Keratinocyte (primary cell): Measurements from ENCODE around the gene ICOS. TPM values are rescaled to one million over a fixed set of nuclear protein-coding genes. Genes with fewer than 3 reads are reported as not detected.

Source experiments
- DNase-seq: peaks from one replicate; pipeline ENCODE4 v3.0.0-alpha.2; 2011; ENCODE audit warnings: low read depth, missing footprints, low spot score
- FAIRE-seq: peaks from 2 replicates; lab custom pipeline; 2011; peaks lifted over from hg19 to GRCh38; lab: Jason Lieb, UNC
- H2AFZ ChIP-seq: 2 replicates; pipeline ENCODE4 v1.6.0; 2012; ENCODE audit warnings: low read length, control low read depth, inconsistent platforms; ENCODE audit not compliant: control insufficient read depth
- H3K27ac ChIP-seq: 2 replicates; pipeline ENCODE4 v1.5.1; 2011; ENCODE audit warnings: low read length; ENCODE audit not compliant: control insufficient read depth, insufficient read depth
- H3K27me3 ChIP-seq: 3 replicates; pipeline ENCODE4 v1.6.0; 2011; ENCODE audit warnings: low read length; ENCODE audit not compliant: control insufficient read depth, insufficient read depth; ENCODE audit errors: extremely low read depth
- H3K36me3 ChIP-seq, 2 experiments: 2 replicates in 1 of 2; 3 replicates in 1 of 2; pipeline ENCODE4 v1.5.1; 2011; ENCODE audit warnings: low read length in 2 of 2, mild to moderate bottlenecking in 1 of 2; ENCODE audit not compliant: control insufficient read depth in 2 of 2, insufficient read depth in 2 of 2; ENCODE audit errors: extremely low read depth in 1 of 2
- H3K4me1 ChIP-seq: 3 replicates; pipeline ENCODE4 v1.5.1; 2011; ENCODE audit warnings: low read length; ENCODE audit not compliant: control insufficient read depth, insufficient read depth; ENCODE audit errors: extremely low read depth
- H3K4me2 ChIP-seq: 3 replicates; pipeline ENCODE4 v1.6.0; 2011; ENCODE audit warnings: low read depth, low read length; ENCODE audit not compliant: control insufficient read depth, insufficient read depth; ENCODE audit errors: extremely low read depth
- H3K4me3 ChIP-seq, 3 experiments: fragments of 200-600 bp in 1 of 3; sonication (generic) in 1 of 3; 2 replicates in 2 of 3; 3 replicates in 1 of 3; pipeline ENCODE4 v1.5.1; 2011 to 2016; ENCODE audit warnings: low read length in 3 of 3, mild to moderate bottlenecking in 3 of 3, control low read depth in 2 of 3, inconsistent platforms in 1 of 3, low read depth in 1 of 3, mixed read lengths in 1 of 3, mixed run types in 1 of 3, moderate library complexity in 1 of 3; ENCODE audit not compliant: control insufficient read depth in 2 of 3, insufficient read depth in 2 of 3; ENCODE audit errors: extremely low read depth in 1 of 3
- H3K79me2 ChIP-seq: 2 replicates; pipeline ENCODE4 v1.6.0; 2012; ENCODE audit warnings: low read length; ENCODE audit not compliant: control insufficient read depth, insufficient read depth
- H3K9ac ChIP-seq: 3 replicates; pipeline ENCODE4 v1.6.0; 2011; ENCODE audit warnings: low read length; ENCODE audit not compliant: control insufficient read depth, insufficient read depth; ENCODE audit errors: extremely low read depth
- H3K9me1 ChIP-seq: 3 replicates; pipeline ENCODE4 v1.6.0; 2011; ENCODE audit warnings: low read length; ENCODE audit not compliant: control insufficient read depth, insufficient read depth; ENCODE audit errors: extremely low read depth
- H3K9me3 ChIP-seq: 2 replicates; pipeline ENCODE4 v1.5.1; 2012; ENCODE audit warnings: low read depth, low read length; ENCODE audit not compliant: control insufficient read depth
- H4K20me1 ChIP-seq: 3 replicates; pipeline ENCODE4 v1.6.0; 2011; ENCODE audit warnings: low read length; ENCODE audit not compliant: control insufficient read depth, insufficient read depth; ENCODE audit errors: extremely low read depth
- CTCF ChIP-seq, 3 experiments: IDR thresholded peaks in 1 of 3; conservative IDR thresholded peaks in 1 of 3; optimal IDR thresholded peaks in 1 of 3; 2 replicates in 2 of 3; 3 replicates in 1 of 3; pipeline versions ENCODE3 to v1.5.1; 2011; ENCODE audit warnings: low read length in 3 of 3, mild to moderate bottlenecking in 3 of 3, moderate library complexity in 2 of 3, control low read depth in 1 of 3, inconsistent platforms in 1 of 3; ENCODE audit not compliant: insufficient read depth in 2 of 3; ENCODE audit errors: extremely low read depth in 1 of 3
- EZH2 ChIP-seq: IDR thresholded peaks from one replicate; pipeline ENCODE4 v1.6.1; 2012; ENCODE audit warnings: inconsistent platforms, mild to moderate bottlenecking, low read length, moderate library complexity
- dilution Hi-C: fragments of 300-500 bp; cut with MboI; formaldehyde crosslinking; loops from one replicate; pipeline ENCODE4 v1.7.0; 2020; ENCODE audit warnings: low sequenced_read_pairs; ENCODE audit not compliant: extremely low pct_ligation_motif_present
- polyA plus RNA-seq, 5 experiments: library from polyadenylated mRNA; depleted of rRNA in 3 of 5; stranded (reverse) in 3 of 5; stranded (forward) in 1 of 5; unstranded in 1 of 5; fragments of >200 nt; gene quantifications; 1 replicate in 1 of 5; 2 replicates in 3 of 5; 3 replicates in 1 of 5; pipeline versions ENCODE4 v1.2.1 to v1.2.3, GENCODE V29; 2011 to 2012; ENCODE audit warnings: missing spikeins in 2 of 5, low read depth in 1 of 5, low replicate concordance in 1 of 5

Gene ICOS
- polyA plus RNA-seq, 1 donor (not counting 4 experiments of a cell fraction or from before 2014, with no cell fraction given), result not detected

- H3K79me2 ChIP-seq, result no peaks in the 10 kb centered on the region
- H3K27me3 ChIP-seq, result no peaks in the 10 kb centered on the region
- no peak overlapping the region for H3K4me2 ChIP-seq
- no peaks in the 10 kb centered on the region for H3K4me1 ChIP-seq
- H2AFZ ChIP-seq, result no peak overlapping the region
- TF ChIP-seq EZH2 (no peak), CTCF (optimal IDR thresholded peaks at IDR 0.05 in 1 of 3, IDR thresholded peaks at IDR 0.05 in 1 of 3, conservative IDR thresholded peaks at IDR 0.05 in 1 of 3; ENCODE audit: extremely low read depth in 1 of 3, insufficient read depth in 2 of 3, low read length in 3 of 3) (no peak)
- no peaks in the 10 kb centered on the region for H3K9me1 ChIP-seq
- dilution Hi-C loops, result no loop called here
- H3K9me3 ChIP-seq, result no peaks in the 10 kb centered on the region
- H3K36me3 ChIP-seq, result no peaks in the 10 kb centered on the region
- H4K20me1 ChIP-seq, result no peaks in the 10 kb centered on the region
- H3K4me3 ChIP-seq, result no peak overlapping the region
- FAIRE-seq (no peak), DNase-seq (no peak)
- no peak overlapping the region for H3K9ac ChIP-seq
- no peak overlapping the region for H3K27ac ChIP-seq
These were observed 42.7 kb upstream of the ICOS start for GRCh38 chr2:203893840-203894239.

- no peaks in the 10 kb centered on the region for H3K36me3 ChIP-seq
- H2AFZ ChIP-seq, result no peak overlapping the region
- H3K79me2 ChIP-seq, result no peaks in the 10 kb centered on the region
- H3K4me3 ChIP-seq, result no peak overlapping the region
- DNase-seq, result no peak
- H3K9me3 ChIP-seq, result no peaks in the 10 kb centered on the region
- H3K9me1 ChIP-seq, result no peaks in the 10 kb centered on the region
- no peak overlapping the region for H3K9ac ChIP-seq
- dilution Hi-C loops, result no loop called here
- H3K27me3 ChIP-seq, result no peaks in the 10 kb centered on the region
- no peak overlapping the region for H3K4me2 ChIP-seq
- H4K20me1 ChIP-seq, result no peaks in the 10 kb centered on the region
- FAIRE-seq, result no peak
- no peak for TF ChIP-seq CTCF (optimal IDR thresholded peaks at IDR 0.05 in 1 of 3, IDR thresholded peaks at IDR 0.05 in 1 of 3, conservative IDR thresholded peaks at IDR 0.05 in 1 of 3; ENCODE audit: extremely low read depth in 1 of 3, insufficient read depth in 2 of 3, low read length in 3 of 3)
- no peak for TF ChIP-seq EZH2
- H3K27ac ChIP-seq, result no peak overlapping the region
- no peaks in the 10 kb centered on the region for H3K4me1 ChIP-seq
These were observed 42.3 kb upstream of the ICOS start for GRCh38 chr2:203894262-203894661.
